HCT116 (cell line): ENCODE measurements around the gene OR6S1. TPM values are rescaled to one million over a fixed set of nuclear protein-coding genes. Genes with fewer than 3 reads are reported as not detected.

Experiments
- ATAC-seq: fragments of 200-7000 bp; cut with Tn5 transposase; 2 replicates; pipeline ENCODE4 v1.9.1; 2020; ENCODE audit warnings: mild to moderate bottlenecking, moderate library complexity
- BruUV-seq: library from RNA; stranded (reverse); fragments of 400-500 nt; replicated peaks from 2 replicates; lab custom pipeline; 2021; lab: Mats Ljungman, UMichigan
- CTCF ChIA-PET: fragments of 300-600 bp; sonication (Branson Sonifier 250); formaldehyde crosslinking; loops from one replicate; lab custom pipeline; 2021; ENCODE audit warnings: antibody characterized with exemption; lab: Charles Lee
- POLR2A ChIA-PET: fragments of 300-600, 350-600 bp; sonication (Branson Sonifier 250); formaldehyde crosslinking; loops from one replicate; lab custom pipeline; 2021; ENCODE audit warnings: antibody characterized with exemption; lab: Charles Lee
- RAD21 ChIA-PET, 2 experiments: fragments of 300-600 bp; sonication (Branson Sonifier 250); formaldehyde crosslinking; loops; one replicate each; lab custom pipeline; 2023; ENCODE audit warnings: low total read pairs in 2 of 2; ENCODE audit not compliant: uncharacterized antibody in 2 of 2, unreplicated experiment in 2 of 2, low non-redundant PET in 1 of 2; lab: Charles Lee
- DNase-seq: peaks from one replicate; pipeline ENCODE4 v3.0.0-alpha.2; 2010; ENCODE audit warnings: low read depth, low spot score
- H2AFZ ChIP-seq: fragments of 200-600 bp; shearing (Covaris generic), sonication (generic); 2 replicates; pipeline ENCODE4 v1.6.1; 2017; ENCODE audit warnings: low read depth, mixed run types, mixed read lengths, antibody characterized with exemption, low read length; ENCODE audit not compliant: poor library complexity, severe bottlenecking
- H3K27ac ChIP-seq: 2 replicates; pipeline ENCODE4 v1.5.1; 2012; ENCODE audit warnings: low read depth, low read length
- H3K27me3 ChIP-seq: fragments of 200-600 bp; sonication (generic); 2 replicates; pipeline ENCODE4 v1.6.1; 2016; ENCODE audit warnings: mixed run types, low read length, mixed read lengths; ENCODE audit not compliant: insufficient read depth
- H3K36me3 ChIP-seq, 2 experiments: fragments of 200-500 bp in 1 of 2; fragments of 200-600 bp in 1 of 2; sonication (Bioruptor generic) in 1 of 2; sonication (generic) in 1 of 2; 2 replicates each; pipeline versions ENCODE4 v1.5.1 to v1.6.1; 2014 to 2016; ENCODE audit warnings: low read length in 2 of 2, inconsistent platforms in 1 of 2, mixed read lengths in 1 of 2, mixed run types in 1 of 2; ENCODE audit not compliant: insufficient read depth in 2 of 2, control insufficient read depth in 1 of 2
- H3K4me1 ChIP-seq, 2 experiments: fragments of 200-600 bp in 1 of 2; sonication (generic) in 1 of 2; 2 replicates each; pipeline versions ENCODE4 v1.5.1 to v1.6.1; 2012 to 2017; ENCODE audit warnings: low read length in 2 of 2, inconsistent platforms in 1 of 2, mild to moderate bottlenecking in 1 of 2, mixed read lengths in 1 of 2, mixed run types in 1 of 2, moderate library complexity in 1 of 2; ENCODE audit not compliant: insufficient read depth in 2 of 2, control insufficient read depth in 1 of 2
- H3K4me2 ChIP-seq: fragments of 200-600 bp; sonication (generic); 2 replicates; pipeline ENCODE4 v1.6.1; 2017; ENCODE audit warnings: mixed run types, low read length, mixed read lengths
- H3K4me3 ChIP-seq, 2 experiments: fragments of 200-600 bp in 1 of 2; sonication (generic) in 1 of 2; replicated peaks in 1 of 2; 2 replicates each; pipeline ENCODE4 v1.5.1; 2011 to 2016; ENCODE audit warnings: low read length in 2 of 2, control low read depth in 1 of 2, low read depth in 1 of 2, mild to moderate bottlenecking in 1 of 2, mixed read lengths in 1 of 2, mixed run types in 1 of 2
- H3K79me2 ChIP-seq: fragments of 200-600 bp; sonication (generic); 2 replicates; pipeline ENCODE4 v1.6.1; 2017; ENCODE audit warnings: mild to moderate bottlenecking, mixed run types, low read length, moderate library complexity, mixed read lengths; ENCODE audit not compliant: insufficient read depth
- H3K9ac ChIP-seq: fragments of 200-600 bp; sonication (generic); 2 replicates; pipeline ENCODE4 v1.6.1; 2016; ENCODE audit warnings: low read length, mixed read lengths
- H3K9me2 ChIP-seq: fragments of 200-600 bp; sonication (generic), shearing (Covaris generic); 2 replicates; pipeline ENCODE4 v1.6.1; 2017; ENCODE audit warnings: mixed run types, mild to moderate bottlenecking, moderate library complexity; ENCODE audit not compliant: insufficient read depth
- H3K9me3 ChIP-seq, 2 experiments: fragments of 200-500 bp in 1 of 2; fragments of 200-600 bp in 1 of 2; sonication (Bioruptor generic) in 1 of 2; sonication (generic) in 1 of 2; 2 replicates each; pipeline ENCODE4 v1.6.1; 2014 to 2017; ENCODE audit warnings: low read length in 2 of 2, mixed read lengths in 2 of 2, inconsistent platforms in 1 of 2, low read depth in 1 of 2, mild to moderate bottlenecking in 1 of 2, mixed run types in 1 of 2, moderate library complexity in 1 of 2; ENCODE audit not compliant: control insufficient read depth in 1 of 2, insufficient read depth in 1 of 2
- H4K20me1 ChIP-seq: fragments of 200-600 bp; sonication (generic), shearing (Covaris generic); 2 replicates; pipeline ENCODE4 v1.6.1; 2017; ENCODE audit warnings: mixed run types, mild to moderate bottlenecking, moderate library complexity; ENCODE audit not compliant: insufficient read depth
- CBX3 ChIP-seq: IDR thresholded peaks from 2 replicates; pipeline ENCODE4 v1.6.1; 2012; ENCODE audit warnings: low read depth
- CTCF ChIP-seq, 3 experiments: fragments of 200-600 bp in 1 of 3; sonication (generic) in 1 of 3; IDR thresholded peaks in 2 of 3; conservative IDR thresholded peaks in 1 of 3; 2 replicates each; pipeline ENCODE4 v1.5.1; 2012 to 2017; ENCODE audit warnings: low read depth in 2 of 3, low read length in 2 of 3, antibody characterized with exemption in 1 of 3, borderline replicate concordance in 1 of 3, control low read depth in 1 of 3, mild to moderate bottlenecking in 1 of 3, mixed read lengths in 1 of 3, mixed run types in 1 of 3, moderate library complexity in 1 of 3; ENCODE audit not compliant: insufficient read depth in 1 of 3
- ELF1 ChIP-seq: IDR thresholded peaks from 2 replicates; pipeline ENCODE4 v1.6.1; 2012; ENCODE audit warnings: low read depth, borderline replicate concordance
- POLR2AphosphoS5 ChIP-seq: IDR thresholded peaks from 2 replicates; pipeline ENCODE4 v1.6.1; 2011; ENCODE audit warnings: mild to moderate bottlenecking, low read depth, low read length, moderate library complexity
- REST ChIP-seq: IDR thresholded peaks from 2 replicates; pipeline ENCODE4 v1.6.1; 2012; ENCODE audit warnings: low read depth
- SIN3A ChIP-seq: IDR thresholded peaks from 2 replicates; pipeline ENCODE4 v1.6.1; 2012; ENCODE audit warnings: low read depth
- TCF7L2 ChIP-seq: IDR thresholded peaks from 2 replicates; pipeline ENCODE4 v1.7.0; 2011; ENCODE audit warnings: borderline replicate concordance, inconsistent platforms; ENCODE audit not compliant: insufficient read depth, insufficient read length; ENCODE audit errors: extremely low read depth
- ZNF274 ChIP-seq: fragments of 200-500 bp; sonication (Bioruptor generic); IDR thresholded peaks from 2 replicates; pipeline ENCODE4 v1.6.1; 2014; ENCODE audit warnings: mild to moderate bottlenecking, low read depth, low read length, inconsistent platforms
- intact Hi-C: fragments of 100-400 bp; cut with micrococcal nuclease; formaldehyde crosslinking; loops from 2 replicates; pipeline ENCODE4 v1.10.0; 2022
- total RNA-seq: library from RNA; stranded (reverse); gene quantifications from one replicate; pipeline ENCODE4 v1.2.1, GENCODE V29; 2021; ENCODE audit not compliant: unreplicated experiment
- TF ChIP-seq, protein P1 (sequence below): IDR thresholded peaks from 2 replicates; pipeline ENCODE4 v1.6.1; 2012
- TF ChIP-seq, protein P2 (sequence below): IDR thresholded peaks from 2 replicates; pipeline ENCODE4 v1.6.1; 2011; ENCODE audit warnings: mild to moderate bottlenecking, low read length, moderate library complexity; ENCODE audit not compliant: insufficient replicate concordance; ENCODE audit errors: extremely low read depth

The OR6S1 gene
- total RNA-seq, 1 experiment from 2014 or later: not detected

GRCh38 chr14:20686386-20687143, 45.1 kb upstream of the OR6S1 start:
- ChIA-PET CTCF (interaction anchor here (1.1 kb wide), 1 partner anchor 73 kb away, joined by 5 read pairs; no protein-coding TSS in a partner anchor), RAD21 (no interaction called here), POLR2A (no interaction called here)
- Histone ChIP-seq H3K9ac (no peak overlapping the region), H3K4me2 (no peak overlapping the region), H3K27me3 (no peaks in the 10 kb centered on the region), H3K79me2 (no peaks in the 10 kb centered on the region), H3K4me1 (peaks cover 12 to 47% of the 10 kb centered on the region in 2 experiments), H2AFZ (no peak overlapping the region), H3K9me3 (no peaks in the 10 kb centered on the region), H4K20me1 (no peaks in the 10 kb centered on the region), H3K27ac (no peak overlapping the region), H3K4me3 (no peak overlapping the region), H3K36me3 (no peaks in the 10 kb centered on the region), H3K9me2 (no peaks in the 10 kb centered on the region)
- TF ChIP-seq POLR2AphosphoS5 (no peak), SIN3A (no peak), CBX3 (no peak), TCF7L2 (no peak), REST (no peak), CTCF (IDR thresholded peaks at IDR 0.05 in 2 of 3, conservative IDR thresholded peaks at IDR 0.05 in 1 of 3; ENCODE audit: borderline replicate concordance in 1 of 3, insufficient read depth in 1 of 3, low read depth in 2 of 3, low read length in 2 of 3) (no peak), ELF1 (no peak), ZNF274 (no peak)
- TF ChIP-seq, protein P1, sequence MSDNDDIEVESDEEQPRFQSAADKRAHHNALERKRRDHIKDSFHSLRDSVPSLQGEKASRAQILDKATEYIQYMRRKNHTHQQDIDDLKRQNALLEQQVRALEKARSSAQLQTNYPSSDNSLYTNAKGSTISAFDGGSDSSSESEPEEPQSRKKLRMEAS: no peak
- TF ChIP-seq, protein P2, sequence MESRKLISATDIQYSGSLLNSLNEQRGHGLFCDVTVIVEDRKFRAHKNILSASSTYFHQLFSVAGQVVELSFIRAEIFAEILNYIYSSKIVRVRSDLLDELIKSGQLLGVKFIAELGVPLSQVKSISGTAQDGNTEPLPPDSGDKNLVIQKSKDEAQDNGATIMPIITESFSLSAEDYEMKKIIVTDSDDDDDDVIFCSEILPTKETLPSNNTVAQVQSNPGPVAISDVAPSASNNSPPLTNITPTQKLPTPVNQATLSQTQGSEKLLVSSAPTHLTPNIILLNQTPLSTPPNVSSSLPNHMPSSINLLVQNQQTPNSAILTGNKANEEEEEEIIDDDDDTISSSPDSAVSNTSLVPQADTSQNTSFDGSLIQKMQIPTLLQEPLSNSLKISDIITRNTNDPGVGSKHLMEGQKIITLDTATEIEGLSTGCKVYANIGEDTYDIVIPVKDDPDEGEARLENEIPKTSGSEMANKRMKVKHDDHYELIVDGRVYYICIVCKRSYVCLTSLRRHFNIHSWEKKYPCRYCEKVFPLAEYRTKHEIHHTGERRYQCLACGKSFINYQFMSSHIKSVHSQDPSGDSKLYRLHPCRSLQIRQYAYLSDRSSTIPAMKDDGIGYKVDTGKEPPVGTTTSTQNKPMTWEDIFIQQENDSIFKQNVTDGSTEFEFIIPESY: no peak
- intact Hi-C loops: no loop called here
- DNase-seq: no peak
- no TSS peak for BruUV-seq
- no peak for ATAC-seq
